OCI-LY1 (cell line): ENCODE data around the gene ADK.
"Not testable (repeated sequence)": the region's sequence is repeated elsewhere in the genome, so short reads cannot be mapped to it uniquely, and the experiment has no call there.

Experiments
- EZH2 ChIP-seq: fragments of 200-600 bp; sonication (generic), shearing (Covaris generic); IDR thresholded peaks from 2 replicates; pipeline ENCODE4 v1.8.0; 2017; ENCODE audit warnings: borderline replicate concordance, mixed run types, mild to moderate bottlenecking, antibody characterized with exemption, low read length, moderate library complexity, mixed read lengths
- TF ChIP-seq, protein P1 (sequence below): fragments of 200-600 bp; sonication (generic), shearing (Covaris generic); IDR thresholded peaks from 2 replicates; pipeline ENCODE4 v1.5.1; 2017; ENCODE audit warnings: mild to moderate bottlenecking, antibody characterized with exemption, low read length, moderate library complexity, mixed read lengths

- TF ChIP-seq, protein P1, sequence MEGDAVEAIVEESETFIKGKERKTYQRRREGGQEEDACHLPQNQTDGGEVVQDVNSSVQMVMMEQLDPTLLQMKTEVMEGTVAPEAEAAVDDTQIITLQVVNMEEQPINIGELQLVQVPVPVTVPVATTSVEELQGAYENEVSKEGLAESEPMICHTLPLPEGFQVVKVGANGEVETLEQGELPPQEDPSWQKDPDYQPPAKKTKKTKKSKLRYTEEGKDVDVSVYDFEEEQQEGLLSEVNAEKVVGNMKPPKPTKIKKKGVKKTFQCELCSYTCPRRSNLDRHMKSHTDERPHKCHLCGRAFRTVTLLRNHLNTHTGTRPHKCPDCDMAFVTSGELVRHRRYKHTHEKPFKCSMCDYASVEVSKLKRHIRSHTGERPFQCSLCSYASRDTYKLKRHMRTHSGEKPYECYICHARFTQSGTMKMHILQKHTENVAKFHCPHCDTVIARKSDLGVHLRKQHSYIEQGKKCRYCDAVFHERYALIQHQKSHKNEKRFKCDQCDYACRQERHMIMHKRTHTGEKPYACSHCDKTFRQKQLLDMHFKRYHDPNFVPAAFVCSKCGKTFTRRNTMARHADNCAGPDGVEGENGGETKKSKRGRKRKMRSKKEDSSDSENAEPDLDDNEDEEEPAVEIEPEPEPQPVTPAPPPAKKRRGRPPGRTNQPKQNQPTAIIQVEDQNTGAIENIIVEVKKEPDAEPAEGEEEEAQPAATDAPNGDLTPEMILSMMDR = not testable (repeated sequence)
- not testable (repeated sequence) for TF ChIP-seq EZH2
These were observed 202.0 kb downstream of the ADK start for GRCh38 chr10:74353021-74353420.
